ENCODE data around the gene PRSS48. TPM values are rescaled to one million over a fixed set of nuclear protein-coding genes. Genes with fewer than 3 reads are reported as not detected.

PRSS48 gene
- total and polyA plus RNA-seq, 2 of the 4 experiments (the other 2 are of a cell fraction) = not detected

DNA sequence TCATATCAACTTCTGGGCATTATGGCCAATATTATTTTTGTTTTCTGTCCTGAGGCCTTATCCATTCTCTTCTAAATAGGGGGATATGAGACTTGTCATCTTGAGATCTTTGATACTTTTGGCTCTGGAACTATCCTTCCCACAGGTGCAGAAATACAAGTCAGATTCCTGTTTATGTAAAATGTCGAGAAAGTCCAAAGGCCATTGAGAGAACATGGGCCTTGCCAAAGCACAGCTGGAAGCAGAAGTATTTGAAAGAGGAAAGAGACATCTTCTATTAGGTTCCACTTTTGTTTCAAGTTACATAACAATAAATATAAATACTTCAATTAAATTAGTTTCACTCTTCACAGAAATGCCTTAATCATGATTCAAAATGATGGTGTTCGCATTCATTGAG lies 20.8 kb upstream of the PRSS48 start:
- Histone ChIP-seq H3K9me3 (ENCODE audit: control insufficient read depth, insufficient read depth, low read length) (no peaks in the 10 kb centered on the region), H3K4ac (ENCODE audit: low read depth, low read length) (no peak overlapping the region), H3K14ac (replicated peaks; ENCODE audit: low read depth, low read length) (no peak overlapping the region), H2AFZ (replicated peaks; ENCODE audit: low read length, poor library complexity) (no peak overlapping the region), H4K5ac (ENCODE audit: low read depth, low read length) (no peak overlapping the region), H3K4me1 (ENCODE audit: control insufficient read depth, insufficient read depth, low read length) (no peaks in the 10 kb centered on the region), H3K4me3 (ENCODE audit: insufficient read depth, low read depth, low read length) (no peak overlapping the region), H2BK120ac (ENCODE audit: low read depth, low read length) (no peak overlapping the region), H3K36me3 (ENCODE audit: control insufficient read depth, insufficient read depth, low read length) (no peaks in the 10 kb centered on the region), H3K27ac (ENCODE audit: insufficient read depth, low read length) (no peak overlapping the region), H3K27me3 (ENCODE audit: control insufficient read depth, insufficient read depth, low read length) (no peaks in the 10 kb centered on the region), H3K9ac (ENCODE audit: low read depth, low read length) (no peak overlapping the region), H4K8ac (ENCODE audit: low read depth in 2 of 2, low read length in 2 of 2) (no peak overlapping the region), H2BK5ac (ENCODE audit: low read depth, low read length, poor library complexity, severe bottlenecking) (no peak overlapping the region), H3K23ac (ENCODE audit: low read depth, low read length) (no peak overlapping the region), H3K79me1 (ENCODE audit: low read depth in 1 of 2, low read length in 2 of 2) (no peaks in the 10 kb centered on the region), H4K20me1 (ENCODE audit: insufficient read depth, low read length) (no peaks in the 10 kb centered on the region), H2AK9ac (replicated peaks; ENCODE audit: low read depth, low read length, poor library complexity) (no peak overlapping the region), H3K18ac (ENCODE audit: low read depth, low read length) (no peak overlapping the region), H3K56ac (ENCODE audit: extremely low read depth, insufficient read depth, low read length) (no peak overlapping the region), H3K9me1 (ENCODE audit: insufficient read depth, low read length) (no peaks in the 10 kb centered on the region), H2AK5ac (ENCODE audit: low read depth, low read length) (no peak overlapping the region), H3K4me2 (ENCODE audit: low read depth, low read length) (no peak overlapping the region), H2BK15ac (ENCODE audit: low read depth, low read length) (no peak overlapping the region), H2BK20ac (ENCODE audit: low read depth, low read length) (no peak overlapping the region), H4K91ac (ENCODE audit: insufficient read depth, low read depth, low read length) (no peak overlapping the region)
- in situ Hi-C loops (cut with MboI; ENCODE audit: low sequenced_read_pairs) (no loop called here), dilution Hi-C loops (cut with HindIII; ENCODE audit: low sequenced_read_pairs, unreplicated experiment) (no loop called here), intact Hi-C loops (cut with micrococcal nuclease) (no loop called here)
- ChIA-PET CTCF (interaction anchor here (0.7 kb wide), 1 partner anchor 349 kb away, joined by 3 read pairs; no protein-coding TSS in a partner anchor), POLR2A (ENCODE audit: unreplicated experiment) (no interaction called here)
- ATAC-seq (ENCODE audit: low read depth) (no peak), DNase-seq (no peak)
- WGBS, 2 experiments (ENCODE audit: extremely low coverage in 2 of 2, insufficient read length in 1 of 2) = no CpG with 5 or more reads among the region's 2 CpGs
- TF ChIP-seq, protein P1, sequence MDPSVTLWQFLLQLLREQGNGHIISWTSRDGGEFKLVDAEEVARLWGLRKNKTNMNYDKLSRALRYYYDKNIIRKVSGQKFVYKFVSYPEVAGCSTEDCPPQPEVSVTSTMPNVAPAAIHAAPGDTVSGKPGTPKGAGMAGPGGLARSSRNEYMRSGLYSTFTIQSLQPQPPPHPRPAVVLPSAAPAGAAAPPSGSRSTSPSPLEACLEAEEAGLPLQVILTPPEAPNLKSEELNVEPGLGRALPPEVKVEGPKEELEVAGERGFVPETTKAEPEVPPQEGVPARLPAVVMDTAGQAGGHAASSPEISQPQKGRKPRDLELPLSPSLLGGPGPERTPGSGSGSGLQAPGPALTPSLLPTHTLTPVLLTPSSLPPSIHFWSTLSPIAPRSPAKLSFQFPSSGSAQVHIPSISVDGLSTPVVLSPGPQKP (IDR thresholded peaks at IDR 0.05; ENCODE audit: borderline replicate concordance, low read depth, low read length) = no peak
- no peak for TF ChIP-seq CEBPB (IDR thresholded peaks at IDR 0.05; ENCODE audit: low read depth, low read length)
- TF ChIP-seq MAZ (IDR thresholded peaks at IDR 0.05; ENCODE audit: borderline replicate concordance, low read depth, low read length) = no peak
- TF ChIP-seq MXI1 (IDR thresholded peaks at IDR 0.05; ENCODE audit: borderline replicate concordance, low read depth, low read length) = no peak
- no peak for TF ChIP-seq POLR2A (IDR thresholded peaks at IDR 0.05; ENCODE audit: low read depth, low read length)
- no peak for TF ChIP-seq CHD1 (IDR thresholded peaks at IDR 0.05; ENCODE audit: low read depth, low read length)
- TF ChIP-seq RFX5 (IDR thresholded peaks at IDR 0.05; ENCODE audit: low read depth, low read length) = no peak
- TF ChIP-seq MAFK (IDR thresholded peaks at IDR 0.05; ENCODE audit: low read depth, low read length) = no peak
- no peak for TF ChIP-seq SMC3 (IDR thresholded peaks at IDR 0.05; ENCODE audit: low read depth, low read length)
- TF ChIP-seq, protein P2, sequence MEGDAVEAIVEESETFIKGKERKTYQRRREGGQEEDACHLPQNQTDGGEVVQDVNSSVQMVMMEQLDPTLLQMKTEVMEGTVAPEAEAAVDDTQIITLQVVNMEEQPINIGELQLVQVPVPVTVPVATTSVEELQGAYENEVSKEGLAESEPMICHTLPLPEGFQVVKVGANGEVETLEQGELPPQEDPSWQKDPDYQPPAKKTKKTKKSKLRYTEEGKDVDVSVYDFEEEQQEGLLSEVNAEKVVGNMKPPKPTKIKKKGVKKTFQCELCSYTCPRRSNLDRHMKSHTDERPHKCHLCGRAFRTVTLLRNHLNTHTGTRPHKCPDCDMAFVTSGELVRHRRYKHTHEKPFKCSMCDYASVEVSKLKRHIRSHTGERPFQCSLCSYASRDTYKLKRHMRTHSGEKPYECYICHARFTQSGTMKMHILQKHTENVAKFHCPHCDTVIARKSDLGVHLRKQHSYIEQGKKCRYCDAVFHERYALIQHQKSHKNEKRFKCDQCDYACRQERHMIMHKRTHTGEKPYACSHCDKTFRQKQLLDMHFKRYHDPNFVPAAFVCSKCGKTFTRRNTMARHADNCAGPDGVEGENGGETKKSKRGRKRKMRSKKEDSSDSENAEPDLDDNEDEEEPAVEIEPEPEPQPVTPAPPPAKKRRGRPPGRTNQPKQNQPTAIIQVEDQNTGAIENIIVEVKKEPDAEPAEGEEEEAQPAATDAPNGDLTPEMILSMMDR (conservative IDR thresholded peaks at IDR 0.05; ENCODE audit: low read depth, low read length) = no peak
- TF ChIP-seq FOS (IDR thresholded peaks at IDR 0.05; ENCODE audit: low read depth, low read length) = no peak
- no peak for TF ChIP-seq RAD21 (IDR thresholded peaks at IDR 0.05; ENCODE audit: low read length)
- TF ChIP-seq BHLHE40 (IDR thresholded peaks at IDR 0.05; ENCODE audit: low read depth, low read length) = no peak
- no peak for TF ChIP-seq NFE2L2 (IDR thresholded peaks at IDR 0.05; ENCODE audit: low read depth, low read length)
- TF ChIP-seq, protein P3, sequence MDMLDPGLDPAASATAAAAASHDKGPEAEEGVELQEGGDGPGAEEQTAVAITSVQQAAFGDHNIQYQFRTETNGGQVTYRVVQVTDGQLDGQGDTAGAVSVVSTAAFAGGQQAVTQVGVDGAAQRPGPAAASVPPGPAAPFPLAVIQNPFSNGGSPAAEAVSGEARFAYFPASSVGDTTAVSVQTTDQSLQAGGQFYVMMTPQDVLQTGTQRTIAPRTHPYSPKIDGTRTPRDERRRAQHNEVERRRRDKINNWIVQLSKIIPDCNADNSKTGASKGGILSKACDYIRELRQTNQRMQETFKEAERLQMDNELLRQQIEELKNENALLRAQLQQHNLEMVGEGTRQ (IDR thresholded peaks at IDR 0.05; ENCODE audit: low read depth, low read length) = no peak
- TF ChIP-seq RCOR1 (IDR thresholded peaks at IDR 0.05; ENCODE audit: insufficient replicate concordance, low read length) = no peak
- no TSS peak for BruUV-seq (replicated peaks)

Measured in IMR-90 (cell line).